Trophoblast cell (in vitro differentiated cells and primary cell): ENCODE data around the gene REXO2.

ENCODE experiments used
- DNase-seq, 2 donors: peaks; one replicate each; pipeline ENCODE4 v3.0.0-alpha.2; 2016
- H2AFZ ChIP-seq: 2 replicates; pipeline ENCODE4 v1.6.1; 2013; ENCODE audit warnings: low read length, moderate library complexity, mild to moderate bottlenecking; ENCODE audit not compliant: insufficient read depth, poor library complexity
- H2AK5ac ChIP-seq: 2 replicates; pipeline ENCODE4 v1.6.1; 2013; ENCODE audit warnings: mild to moderate bottlenecking, low read length
- H2BK120ac ChIP-seq: 2 replicates; pipeline ENCODE4 v1.6.1; 2013; ENCODE audit warnings: low read length, mild to moderate bottlenecking, moderate library complexity; ENCODE audit not compliant: insufficient read depth, poor library complexity
- H2BK12ac ChIP-seq: 2 replicates; pipeline ENCODE4 v1.6.1; 2013; ENCODE audit warnings: mild to moderate bottlenecking, low read length, moderate library complexity
- H2BK5ac ChIP-seq: 2 replicates; pipeline ENCODE4 v1.6.1; 2013; ENCODE audit warnings: low read length, low read depth, moderate library complexity, mild to moderate bottlenecking; ENCODE audit not compliant: poor library complexity
- H3K14ac ChIP-seq: 2 replicates; pipeline ENCODE4 v1.6.1; 2013; ENCODE audit warnings: mild to moderate bottlenecking, low read length
- H3K18ac ChIP-seq: 2 replicates; pipeline ENCODE4 v1.6.1; 2013; ENCODE audit warnings: mild to moderate bottlenecking, low read length
- H3K23ac ChIP-seq: 2 replicates; pipeline ENCODE4 v1.6.1; 2013; ENCODE audit warnings: low read length
- H3K27ac ChIP-seq: 2 replicates; pipeline ENCODE4 v1.5.1; 2013; ENCODE audit warnings: low read depth, mild to moderate bottlenecking, inconsistent platforms, low read length, moderate library complexity
- H3K27me3 ChIP-seq: 2 replicates; pipeline ENCODE4 v1.6.1; 2013; ENCODE audit warnings: inconsistent platforms, mild to moderate bottlenecking, low read length, moderate library complexity; ENCODE audit not compliant: insufficient read depth
- H3K36me3 ChIP-seq, 2 experiments: 1 replicate in 1 of 2; 2 replicates in 1 of 2; pipeline ENCODE4 v1.6.1; 2013; ENCODE audit warnings: low read length in 2 of 2, mild to moderate bottlenecking in 2 of 2, moderate library complexity in 1 of 2; ENCODE audit not compliant: insufficient read depth in 2 of 2, control insufficient read depth in 1 of 2
- H3K4ac ChIP-seq: 2 replicates; pipeline ENCODE4 v1.6.1; 2013; ENCODE audit warnings: low read depth, mild to moderate bottlenecking, low read length, moderate library complexity
- H3K4me1 ChIP-seq, 2 experiments: 1 replicate in 1 of 2; 2 replicates in 1 of 2; pipeline ENCODE4 v1.6.1; 2013; ENCODE audit warnings: low read length in 2 of 2, mild to moderate bottlenecking in 2 of 2, moderate library complexity in 1 of 2; ENCODE audit not compliant: insufficient read depth in 2 of 2, control insufficient read depth in 1 of 2
- H3K4me2 ChIP-seq: 2 replicates; pipeline ENCODE4 v1.6.1; 2013; ENCODE audit warnings: inconsistent platforms, mild to moderate bottlenecking, low read length, moderate library complexity
- H3K4me3 ChIP-seq: 2 replicates; pipeline ENCODE4 v1.5.1; 2013; ENCODE audit warnings: mild to moderate bottlenecking, low read depth, low read length, inconsistent platforms
- H3K79me1 ChIP-seq: one replicate; pipeline ENCODE4 v1.6.1; 2013; ENCODE audit warnings: low read length
- H3K79me2 ChIP-seq: 2 replicates; pipeline ENCODE4 v1.6.1; 2013; ENCODE audit warnings: low read length, mild to moderate bottlenecking; ENCODE audit not compliant: control insufficient read depth, insufficient read depth, poor library complexity
- H3K9ac ChIP-seq: 2 replicates; pipeline ENCODE4 v1.6.1; 2013; ENCODE audit warnings: mild to moderate bottlenecking, low read length
- H3K9me3 ChIP-seq: 2 replicates; pipeline ENCODE4 v1.6.1; 2013; ENCODE audit warnings: low read depth, mild to moderate bottlenecking, control low read depth, inconsistent platforms, low read length; ENCODE audit not compliant: insufficient read depth
- H4K12ac ChIP-seq: 2 replicates; pipeline ENCODE4 v1.6.1; 2013; ENCODE audit warnings: low read depth, mild to moderate bottlenecking, low read length, moderate library complexity
- H4K8ac ChIP-seq: 2 replicates; pipeline ENCODE4 v1.6.1; 2013; ENCODE audit warnings: low read depth, mild to moderate bottlenecking, low read length, moderate library complexity
- H4K91ac ChIP-seq: one replicate; pipeline ENCODE4 v1.6.1; 2013; ENCODE audit warnings: low read depth, mild to moderate bottlenecking, low read length, moderate library complexity
- WGBS: extraction: QIAGEN DNeasy Blood & Tissue Kit; methylation state at CpG from one replicate; pipeline ENCODE4 v1.1.7; 2013; ENCODE audit warnings: missing lambda C conversion rate; ENCODE audit not compliant: insufficient read length, insufficient coverage; ENCODE audit errors: extremely low coverage; 5-methylcytosine and 5-hydroxymethylcytosine counted together

Gene REXO2

GRCh38 chr11:114400915-114401223, 38.4 kb upstream of the REXO2 start:
- Histone ChIP-seq H3K27me3 (no peaks in the 10 kb centered on the region), H3K4me3 (peak overlapping the region; percentile 76), H3K27ac (peak overlapping the region; percentile 84), H3K79me2 (peaks cover 11% of the 10 kb centered on the region), H3K4ac (peak overlapping the region; percentile 98), H2BK5ac (peak overlapping the region; percentile 96), H3K9me3 (no peaks in the 10 kb centered on the region), H3K18ac (peak overlapping the region; percentile 88), H2AK5ac (peak overlapping the region; percentile 33), H3K9ac (peak overlapping the region; percentile 83), H4K12ac (peak overlapping the region; percentile 89), H3K14ac (peak overlapping the region; percentile 83), H3K4me1 (peaks cover 0 to 1% of the 10 kb centered on the region in 2 experiments), H2BK120ac (peak overlapping the region; percentile 85), H3K23ac (no peak overlapping the region), H3K79me1 (peaks cover 13% of the 10 kb centered on the region), H3K4me2 (peak overlapping the region; percentile 32), H2AFZ (peak overlapping the region; percentile 24), H4K91ac (peak overlapping the region; percentile 93), H4K8ac (peak overlapping the region; percentile 87), H3K36me3 (peaks cover 0 to 4% of the 10 kb centered on the region in 2 experiments), H2BK12ac (no peak overlapping the region)
- WGBS = no CpG with 5 or more reads among the region's 8 CpGs
- no peak for DNase-seq

- Histone ChIP-seq H2BK5ac (no peak overlapping the region), H3K23ac (no peak overlapping the region), H3K27ac (no peak overlapping the region), H3K36me3 (peaks cover 0 to 4% of the 10 kb centered on the region in 2 experiments), H4K8ac (no peak overlapping the region), H2AFZ (no peak overlapping the region), H2BK12ac (no peak overlapping the region), H2AK5ac (no peak overlapping the region), H2BK120ac (no peak overlapping the region), H3K27me3 (no peaks in the 10 kb centered on the region), H3K9ac (peak overlapping the region; percentile 64), H3K4me2 (peak overlapping the region; percentile 65), H3K9me3 (no peaks in the 10 kb centered on the region), H3K14ac (no peak overlapping the region), H3K4me3 (no peak overlapping the region), H4K12ac (no peak overlapping the region), H3K79me1 (peaks cover 13% of the 10 kb centered on the region), H3K4me1 (peaks cover 0 to 1% of the 10 kb centered on the region in 2 experiments), H3K4ac (peak overlapping the region; percentile 94), H4K91ac (no peak overlapping the region), H3K18ac (no peak overlapping the region), H3K79me2 (peaks cover 11% of the 10 kb centered on the region)
- no CpG with 5 or more reads among the region's 4 CpGs for WGBS
- DNase-seq = peak in 1 of 2 donors; percentile 9
Measured at GRCh38 chr11:114401311-114401710, 38.0 kb upstream of the REXO2 start.

GRCh38 chr11:114412946-114413345, 26.3 kb upstream of the REXO2 start:
- H2AFZ ChIP-seq = no peak overlapping the region
- no peak overlapping the region for H2AK5ac ChIP-seq
- H3K27me3 ChIP-seq = no peaks in the 10 kb centered on the region

GRCh38 chr11:114413958-114414357, 25.3 kb upstream of the REXO2 start:
- Histone ChIP-seq H2AK5ac (no peak overlapping the region), H2BK5ac (no peak overlapping the region)
- no peak for DNase-seq

More at GRCh38 chr11:114412946-114413345, 26.3 kb upstream of the REXO2 start:
- Histone ChIP-seq H3K4ac (no peak overlapping the region), H3K9ac (no peak overlapping the region), H3K4me3 (no peak overlapping the region), H3K18ac (no peak overlapping the region), H2BK12ac (no peak overlapping the region), H3K9me3 (no peaks in the 10 kb centered on the region), H2BK120ac (no peak overlapping the region), H3K23ac (no peak overlapping the region), H4K91ac (no peak overlapping the region), H3K79me2 (no peaks in the 10 kb centered on the region), H2BK5ac (no peak overlapping the region), H3K14ac (no peak overlapping the region), H3K4me2 (no peak overlapping the region), H3K27ac (no peak overlapping the region), H4K12ac (no peak overlapping the region), H4K8ac (no peak overlapping the region), H3K4me1 (no peaks in the 10 kb centered on the region), H3K36me3 (peaks cover 12 to 19% of the 10 kb centered on the region in 2 experiments), H3K79me1 (no peaks in the 10 kb centered on the region)
- DNase-seq = peak; percentile 25 to 44
- WGBS = no CpG with 5 or more reads among the region's 4 CpGs

More at GRCh38 chr11:114413958-114414357, 25.3 kb upstream of the REXO2 start:
- no peaks in the 10 kb centered on the region for H3K9me3 ChIP-seq
- H4K91ac ChIP-seq = no peak overlapping the region
- H4K12ac ChIP-seq = no peak overlapping the region
- H3K4me1 ChIP-seq = no peaks in the 10 kb centered on the region
- H3K18ac ChIP-seq = no peak overlapping the region
- H3K23ac ChIP-seq = no peak overlapping the region
- no peak overlapping the region for H3K4me3 ChIP-seq
- peaks cover 12 to 19% of the 10 kb centered on the region in 2 experiments for H3K36me3 ChIP-seq
- no peak overlapping the region for H2BK12ac ChIP-seq
- no peak overlapping the region for H3K4ac ChIP-seq
- no peaks in the 10 kb centered on the region for H3K27me3 ChIP-seq
- no peak overlapping the region for H4K8ac ChIP-seq
- H2AFZ ChIP-seq = no peak overlapping the region
- H3K27ac ChIP-seq = no peak overlapping the region
- no peak overlapping the region for H3K14ac ChIP-seq
- no CpG with 5 or more reads among the region's 10 CpGs for WGBS
- H3K79me1 ChIP-seq = no peaks in the 10 kb centered on the region
- H3K4me2 ChIP-seq = no peak overlapping the region
- no peak overlapping the region for H3K9ac ChIP-seq
- no peak overlapping the region for H2BK120ac ChIP-seq
- no peaks in the 10 kb centered on the region for H3K79me2 ChIP-seq
